Liver (tissue), 9 donors: ENCODE results near the gene IL17B. TPM values are rescaled to one million over a fixed set of nuclear protein-coding genes. Genes with fewer than 3 reads are reported as not detected.

Source experiments
- DNase-seq: peaks from one replicate; pipeline ENCODE4 v3.0.0-alpha.2; 2017; ENCODE audit warnings: low spot score
- H3K27ac ChIP-seq, 2 donors: one replicate each; pipeline ENCODE4 v1.7.0; 2013; ENCODE audit warnings: inconsistent platforms in 2 of 2, low read length in 2 of 2, control low read depth in 1 of 2, low read depth in 1 of 2, mild to moderate bottlenecking in 1 of 2
- H3K27me3 ChIP-seq, 4 donors: one replicate each; pipeline versions ENCODE4 v1.6.1 to v1.7.0; 2013; ENCODE audit warnings: low read length in 3 of 4, inconsistent platforms in 1 of 4, mild to moderate bottlenecking in 1 of 4, moderate library complexity in 1 of 4; ENCODE audit not compliant: control insufficient read depth in 4 of 4, insufficient read depth in 4 of 4
- H3K36me3 ChIP-seq, 4 donors: one replicate each; pipeline versions ENCODE4 v1.6.1 to v1.7.0; 2013; ENCODE audit warnings: low read length in 3 of 4, mild to moderate bottlenecking in 3 of 4, low read depth in 1 of 4, moderate library complexity in 1 of 4; ENCODE audit not compliant: control insufficient read depth in 4 of 4, insufficient read depth in 3 of 4
- H3K4me1 ChIP-seq, 4 donors: one replicate each; pipeline versions ENCODE4 v1.6.1 to v1.7.0; 2013; ENCODE audit warnings: low read length in 3 of 4, mild to moderate bottlenecking in 3 of 4, moderate library complexity in 1 of 4; ENCODE audit not compliant: control insufficient read depth in 4 of 4, insufficient read depth in 4 of 4
- H3K4me3 ChIP-seq, 3 donors: one replicate each; pipeline versions ENCODE4 v1.6.1 to v1.7.0; 2013; ENCODE audit warnings: low read length in 3 of 3, control low read depth in 1 of 3, low read depth in 1 of 3, mild to moderate bottlenecking in 1 of 3
- H3K9ac ChIP-seq, 2 donors: one replicate each; pipeline ENCODE4 v1.7.0; 2013; ENCODE audit warnings: low read length in 2 of 2, mild to moderate bottlenecking in 2 of 2, moderate library complexity in 2 of 2, control low read depth in 1 of 2, low read depth in 1 of 2
- H3K9me3 ChIP-seq, 4 donors: one replicate each; pipeline versions ENCODE4 v1.6.1 to v1.7.0; 2013; ENCODE audit warnings: low read length in 3 of 4; ENCODE audit not compliant: control insufficient read depth in 4 of 4
- ATF3 ChIP-seq: IDR thresholded peaks from 2 replicates; pipeline ENCODE4 v1.6.1; 2016; ENCODE audit warnings: antibody characterized with exemption
- EGR1 ChIP-seq, 2 donors: IDR thresholded peaks; 2 replicates each; pipeline ENCODE4 v1.6.1; 2016 to 2018; ENCODE audit warnings: antibody characterized with exemption in 2 of 2, low read depth in 2 of 2
- FOXA1 ChIP-seq: IDR thresholded peaks from 2 replicates; pipeline ENCODE4 v1.6.1; 2016; ENCODE audit warnings: antibody characterized with exemption
- FOXA2 ChIP-seq: IDR thresholded peaks from 2 replicates; pipeline ENCODE4 v1.6.1; 2016; ENCODE audit warnings: antibody characterized with exemption
- GABPA ChIP-seq, 2 donors: IDR thresholded peaks in 1 of 2; conservative IDR thresholded peaks in 1 of 2; 2 replicates each; pipeline ENCODE4 v1.6.1; 2016; ENCODE audit warnings: antibody characterized with exemption in 2 of 2, mild to moderate bottlenecking in 1 of 2, moderate library complexity in 1 of 2
- HNF4A ChIP-seq, 2 donors: conservative IDR thresholded peaks; 2 replicates each; pipeline ENCODE4 v1.6.1; 2016; ENCODE audit warnings: antibody characterized with exemption in 2 of 2, mild to moderate bottlenecking in 2 of 2
- JUND ChIP-seq, 2 donors: IDR thresholded peaks; 2 replicates each; pipeline ENCODE4 v1.6.1; 2016; ENCODE audit warnings: antibody characterized with exemption in 2 of 2
- NR2F2 ChIP-seq: IDR thresholded peaks from 2 replicates; pipeline ENCODE4 v1.6.1; 2016; ENCODE audit warnings: antibody characterized with exemption
- REST ChIP-seq: IDR thresholded peaks from 2 replicates; pipeline ENCODE4 v1.6.1; 2016; ENCODE audit warnings: antibody characterized with exemption, mild to moderate bottlenecking
- RXRA ChIP-seq, 2 donors: IDR thresholded peaks; 2 replicates each; pipeline ENCODE4 v1.6.1; 2017 to 2018; ENCODE audit warnings: antibody characterized with exemption in 2 of 2, mild to moderate bottlenecking in 1 of 2
- SP1 ChIP-seq: IDR thresholded peaks from 2 replicates; pipeline ENCODE4 v1.6.1; 2018; ENCODE audit warnings: antibody characterized with exemption, mild to moderate bottlenecking
- TAF1 ChIP-seq: conservative IDR thresholded peaks from 2 replicates; pipeline ENCODE4 v1.6.1; 2016; ENCODE audit warnings: antibody characterized with exemption, mild to moderate bottlenecking
- WGBS: extraction: QIAGEN DNeasy Blood & Tissue Kit; methylation state at CpG from one replicate; pipeline ENCODE4 v1.1.7; 2013; 5-methylcytosine and 5-hydroxymethylcytosine counted together
- polyA plus RNA-seq, 2 donors: library from polyadenylated mRNA; stranded (reverse) in 1 of 2; unstranded in 1 of 2; fragments of 200-250 nt in 1 of 2; fragments of >200 nt in 1 of 2; fragmentation: Nextera tagmentation in 1 of 2; extraction: Ambion mirVana in 1 of 2; gene quantifications; one replicate each; pipeline versions ENCODE4 v1.2.1 to v1.2.3, GENCODE V29; 2013 to 2015
- total RNA-seq, 2 donors: library from RNA; depleted of rRNA; stranded (reverse); fragments of >200 nt; gene quantifications; one replicate each; pipeline ENCODE4 v1.2.3, GENCODE V29; 2014
- TF ChIP-seq, protein P1 (sequence below): IDR thresholded peaks from 2 replicates; pipeline ENCODE4 v1.6.1; 2016; ENCODE audit warnings: antibody characterized with exemption
- donor health status: healthy.
- donor health status: healthy.
- donor health status: healthy.
- donor health status: healthy.
- donor health status: healthy.

IL17B gene
- total and polyA plus RNA-seq, 4 donors, result not detected

GRCh38 chr5:149370878-149371277 lies 8.2 kb downstream of the IL17B start:
- 70% methylated on average over 2 of the region's 2 CpGs for WGBS
- no peak for TF ChIP-seq ATF3
- TF ChIP-seq EGR1 (IDR thresholded peaks at IDR 0.05; ENCODE audit: low read depth in 2 of 2), result no peak
- no peak for TF ChIP-seq GABPA (IDR thresholded peaks at IDR 0.05 in 1 of 2, conservative IDR thresholded peaks at IDR 0.05 in 1 of 2)
- TF ChIP-seq REST, result no peak
- TF ChIP-seq FOXA1, result no peak
- TF ChIP-seq NR2F2, result no peak
- no peak for TF ChIP-seq HNF4A (conservative IDR thresholded peaks at IDR 0.05)
- no peak for TF ChIP-seq SP1
- TF ChIP-seq TAF1, result no peak
- no peak for TF ChIP-seq JUND (IDR thresholded peaks at IDR 0.05)
- no peak for TF ChIP-seq FOXA2
- no peak for TF ChIP-seq RXRA (IDR thresholded peaks at IDR 0.05)
- TF ChIP-seq, protein P1, sequence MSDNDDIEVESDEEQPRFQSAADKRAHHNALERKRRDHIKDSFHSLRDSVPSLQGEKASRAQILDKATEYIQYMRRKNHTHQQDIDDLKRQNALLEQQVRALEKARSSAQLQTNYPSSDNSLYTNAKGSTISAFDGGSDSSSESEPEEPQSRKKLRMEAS, result no peak
- no peaks in the 10 kb centered on the region for H3K9me3 ChIP-seq
- H3K9ac ChIP-seq, result no peak overlapping the region
- H3K27me3 ChIP-seq, result no peaks in the 10 kb centered on the region
- no peak for DNase-seq
- H3K4me3 ChIP-seq, result no peak overlapping the region
- no peak overlapping the region for H3K27ac ChIP-seq
- H3K36me3 ChIP-seq, result no peaks in the 10 kb centered on the region
- no peaks in the 10 kb centered on the region for H3K4me1 ChIP-seq

DNA sequence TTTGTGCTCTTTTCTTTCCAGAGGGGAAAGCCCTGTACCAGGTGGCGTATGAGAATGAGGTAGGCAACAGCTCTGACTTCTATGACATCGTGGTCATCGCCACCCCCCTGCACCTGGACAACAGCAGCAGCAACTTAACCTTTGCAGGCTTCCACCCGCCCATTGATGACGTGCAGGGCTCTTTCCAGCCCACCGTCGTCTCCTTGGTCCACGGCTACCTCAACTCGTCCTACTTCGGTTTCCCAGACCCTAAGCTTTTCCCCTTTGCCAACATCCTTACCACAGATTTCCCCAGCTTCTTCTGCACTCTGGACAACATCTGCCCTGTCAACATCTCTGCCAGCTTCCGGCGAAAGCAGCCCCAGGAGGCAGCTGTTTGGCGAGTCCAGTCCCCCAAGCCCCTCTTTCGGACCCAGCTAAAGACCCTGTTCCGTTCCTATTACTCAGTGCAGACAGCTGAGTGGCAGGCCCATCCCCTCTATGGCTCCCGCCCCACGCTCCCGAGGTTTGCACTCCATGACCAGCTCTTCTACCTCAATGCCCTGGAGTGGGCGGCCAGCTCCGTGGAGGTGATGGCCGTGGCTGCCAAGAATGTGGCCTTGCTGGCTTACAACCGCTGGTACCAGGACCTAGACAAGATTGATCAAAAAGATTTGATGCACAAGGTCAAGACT lies 11.0 kb downstream of the IL17B start:
- H3K4me3 ChIP-seq, result no peak overlapping the region
- H3K27me3 ChIP-seq, result no peaks in the 10 kb centered on the region
- no peak overlapping the region for H3K27ac ChIP-seq
- no peak for DNase-seq
- no peak overlapping the region for H3K9ac ChIP-seq
- H3K4me1 ChIP-seq, result no peaks in the 10 kb centered on the region
- no peaks in the 10 kb centered on the region for H3K9me3 ChIP-seq
- WGBS, result 90% methylated on average over 22 of the region's 22 CpGs
- no peak for TF ChIP-seq FOXA1
- TF ChIP-seq ATF3, result no peak
- TF ChIP-seq SP1, result no peak
- TF ChIP-seq, protein P1, result no peak
- TF ChIP-seq NR2F2, result no peak
- no peaks in the 10 kb centered on the region for H3K36me3 ChIP-seq
